Measurements from ENCODE around the gene SLC7A14. TPM values are rescaled to one million over a fixed set of nuclear protein-coding genes. Genes with fewer than 3 reads are reported as not detected.
A peak's percentile ranks its signal among the peaks of the same experiment; 100 is the strongest.

Gene SLC7A14
- polyA plus RNA-seq (2011; rRNA removed) (0.60 and 0.63 TPM in 2 replicates), polyA minus RNA-seq (2011; rRNA and poly(A)+ RNA removed) (0.36 and 0.90 TPM in 2 replicates)

- no peaks in the 10 kb centered on the region for H3K36me3 ChIP-seq (ENCODE audit: control insufficient read depth, insufficient read depth, low read length)
- peak within 1 kb of the TSS; percentile 42 for H3K4me3 ChIP-seq (ENCODE audit: low read depth, low read length)
- CTCF ChIA-PET = interaction anchor here (1.4 to 1.6 kb wide), 2 partner anchors 226 kb away, joined by 4 to 6 read pairs; no protein-coding TSS in a partner anchor
- no peak for DNase-seq (ENCODE audit: low read depth)
- TF ChIP-seq, protein P1, sequence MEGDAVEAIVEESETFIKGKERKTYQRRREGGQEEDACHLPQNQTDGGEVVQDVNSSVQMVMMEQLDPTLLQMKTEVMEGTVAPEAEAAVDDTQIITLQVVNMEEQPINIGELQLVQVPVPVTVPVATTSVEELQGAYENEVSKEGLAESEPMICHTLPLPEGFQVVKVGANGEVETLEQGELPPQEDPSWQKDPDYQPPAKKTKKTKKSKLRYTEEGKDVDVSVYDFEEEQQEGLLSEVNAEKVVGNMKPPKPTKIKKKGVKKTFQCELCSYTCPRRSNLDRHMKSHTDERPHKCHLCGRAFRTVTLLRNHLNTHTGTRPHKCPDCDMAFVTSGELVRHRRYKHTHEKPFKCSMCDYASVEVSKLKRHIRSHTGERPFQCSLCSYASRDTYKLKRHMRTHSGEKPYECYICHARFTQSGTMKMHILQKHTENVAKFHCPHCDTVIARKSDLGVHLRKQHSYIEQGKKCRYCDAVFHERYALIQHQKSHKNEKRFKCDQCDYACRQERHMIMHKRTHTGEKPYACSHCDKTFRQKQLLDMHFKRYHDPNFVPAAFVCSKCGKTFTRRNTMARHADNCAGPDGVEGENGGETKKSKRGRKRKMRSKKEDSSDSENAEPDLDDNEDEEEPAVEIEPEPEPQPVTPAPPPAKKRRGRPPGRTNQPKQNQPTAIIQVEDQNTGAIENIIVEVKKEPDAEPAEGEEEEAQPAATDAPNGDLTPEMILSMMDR (IDR thresholded peaks at IDR 0.05; ENCODE audit: insufficient read depth, low read depth, low read length) = no peak
- POLR2A ChIA-PET = no interaction called here
- H3K27me3 ChIP-seq (ENCODE audit: control insufficient read depth, insufficient read depth, low read length) = peaks cover 24% of the 10 kb centered on the region
Measured at GRCh38 chr3:170585937-170586310, at the start of gene SLC7A14. Gene SLC7A14 (minus strand): TSS chr3:170586075. CDS start chr3:170526936, 59,139 bp downstream.

DNA sequence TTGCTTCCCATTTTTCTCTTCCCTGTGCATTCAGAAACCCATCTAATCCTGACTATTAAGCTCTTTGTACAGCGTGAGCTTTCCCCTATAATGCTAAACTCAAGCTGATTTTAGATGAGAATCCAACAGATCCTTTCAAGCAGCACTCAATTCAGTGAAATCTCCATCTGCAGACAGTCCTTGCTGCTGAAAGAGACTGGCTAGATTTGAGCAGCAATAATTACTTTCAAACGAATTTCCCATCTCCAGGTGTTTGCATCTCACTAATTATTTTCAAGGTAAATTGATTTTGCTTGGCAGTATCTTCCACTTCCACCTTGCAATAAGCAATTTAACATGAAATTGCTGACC, 49.5 kb upstream of the SLC7A14 start:
- Histone ChIP-seq H3K36me3 (ENCODE audit: control insufficient read depth, insufficient read depth, low read length) (no peaks in the 10 kb centered on the region), H3K27me3 (ENCODE audit: control insufficient read depth, insufficient read depth, low read length) (no peaks in the 10 kb centered on the region), H3K4me3 (ENCODE audit: low read depth, low read length) (no peak overlapping the region)
- ChIA-PET POLR2A (no interaction called here), CTCF (interaction anchor here (1.5 to 1.8 kb wide), 4 partner anchors 8 to 177 kb away, joined by 3 to 6 read pairs (median 4); no protein-coding TSS in a partner anchor)
- DNase-seq (ENCODE audit: low read depth) = no peak
- TF ChIP-seq, protein P1 (IDR thresholded peaks at IDR 0.05; ENCODE audit: insufficient read depth, low read depth, low read length) = no peak

DNA sequence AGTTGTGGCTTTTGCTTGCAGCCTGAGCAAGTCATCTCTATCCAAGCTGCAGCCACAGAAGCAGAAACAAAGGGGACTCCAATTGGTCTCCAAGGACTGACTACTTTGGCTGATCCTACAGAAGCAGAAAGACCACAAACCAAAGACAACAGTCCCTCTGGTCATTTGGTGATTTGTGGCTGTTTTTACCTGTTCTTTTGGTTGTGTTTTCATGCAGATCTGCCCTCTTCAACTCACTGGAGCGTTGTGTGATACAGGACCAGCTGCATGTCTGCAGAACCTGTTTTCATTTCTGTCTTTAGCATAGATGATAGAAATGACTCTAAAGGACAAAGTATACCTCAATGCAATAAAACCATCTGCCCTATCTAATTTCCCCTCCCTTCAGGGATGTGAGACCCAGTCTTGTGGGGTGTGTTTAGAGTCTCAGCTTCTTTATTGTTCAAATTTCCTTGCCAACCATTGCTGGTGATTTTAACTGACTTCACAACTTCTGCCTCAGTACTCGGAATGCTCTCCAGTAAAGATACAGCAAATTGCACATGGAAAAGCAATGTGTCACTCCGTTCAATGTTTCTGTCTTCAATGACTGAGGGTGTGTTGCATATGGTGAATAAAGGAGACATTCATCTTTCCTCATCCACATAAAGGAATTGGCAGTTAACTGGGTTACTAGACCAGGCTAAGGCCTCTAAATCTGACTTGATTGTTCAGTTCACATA, 48.9 kb upstream of the SLC7A14 start:
- H3K36me3 ChIP-seq (ENCODE audit: control insufficient read depth, insufficient read depth, low read length) = no peaks in the 10 kb centered on the region
- TF ChIP-seq, protein P1 (IDR thresholded peaks at IDR 0.05; ENCODE audit: insufficient read depth, low read depth, low read length) = no peak
- ChIA-PET CTCF (interaction anchor here (0.7 to 1.8 kb wide), 6 partner anchors 8 to 221 kb away, joined by 3 to 6 read pairs (median 4); no protein-coding TSS in a partner anchor), POLR2A (no interaction called here)
- H3K27me3 ChIP-seq (ENCODE audit: control insufficient read depth, insufficient read depth, low read length) = no peaks in the 10 kb centered on the region
- DNase-seq (ENCODE audit: low read depth) = no peak
- no peak overlapping the region for H3K4me3 ChIP-seq (ENCODE audit: low read depth, low read length)

DNA sequence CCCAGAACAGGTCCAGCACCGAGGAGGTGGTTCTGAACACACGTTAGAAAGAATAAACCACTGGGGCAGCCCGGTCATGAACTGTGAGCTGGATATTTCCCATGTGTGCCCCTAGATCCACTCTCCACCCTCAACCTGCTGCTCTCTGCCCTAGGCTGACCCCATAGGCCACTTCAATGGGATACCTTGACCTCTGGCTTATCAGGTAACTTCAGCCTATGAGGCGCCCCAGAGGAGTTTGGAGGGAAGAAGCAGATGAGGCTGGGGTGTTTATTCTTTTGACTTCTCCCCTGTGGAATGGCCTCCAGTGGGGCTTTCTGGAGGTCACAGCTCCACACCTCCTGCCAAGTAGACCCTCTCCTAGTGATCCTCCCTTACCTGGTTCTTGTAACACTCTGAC, 47.7 kb upstream of the SLC7A14 start:
- TF ChIP-seq, protein P1 (IDR thresholded peaks at IDR 0.05; ENCODE audit: insufficient read depth, low read depth, low read length) = no peak
- H3K27me3 ChIP-seq (ENCODE audit: control insufficient read depth, insufficient read depth, low read length) = no peaks in the 10 kb centered on the region
- H3K4me3 ChIP-seq (ENCODE audit: low read depth, low read length) = no peak overlapping the region
- H3K36me3 ChIP-seq (ENCODE audit: control insufficient read depth, insufficient read depth, low read length) = no peaks in the 10 kb centered on the region
- ChIA-PET CTCF (interaction anchor here (0.7 to 0.8 kb wide), 2 partner anchors 12 to 74 kb away, joined by 3 read pairs; no protein-coding TSS in a partner anchor), POLR2A (no interaction called here)
- DNase-seq (ENCODE audit: low read depth) = no peak

GRCh38 chr3:170632780-170633179, 46.9 kb upstream of the SLC7A14 start:
- TF ChIP-seq, protein P1 (IDR thresholded peaks at IDR 0.05; ENCODE audit: insufficient read depth, low read depth, low read length) = no peak
- CTCF ChIA-PET = interaction anchor here (1.0 kb wide), 1 partner anchor 48 kb away, joined by 4 read pairs; no protein-coding TSS in a partner anchor
- Histone ChIP-seq H3K4me3 (ENCODE audit: low read depth, low read length) (no peak overlapping the region), H3K36me3 (ENCODE audit: control insufficient read depth, insufficient read depth, low read length) (no peaks in the 10 kb centered on the region), H3K27me3 (ENCODE audit: control insufficient read depth, insufficient read depth, low read length) (no peaks in the 10 kb centered on the region)
- DNase-seq (ENCODE audit: low read depth) = no peak
- POLR2A ChIA-PET = no interaction called here
